ENCODE data around the gene IGF2BP2.

The IGF2BP2 gene

GRCh38 chr3:185648396-185648795, 176.4 kb downstream of the IGF2BP2 start (continued):
- TF ChIP-seq PATZ1 (CRISPR knock-in tag; IDR thresholded peaks at IDR 0.05; ENCODE audit: borderline replicate concordance) (no peak), TCF4 (CRISPR knock-in tag; IDR thresholded peaks at IDR 0.05; ENCODE audit: borderline replicate concordance) (no peak), ESRRG (CRISPR knock-in tag; IDR thresholded peaks at IDR 0.05) (no peak), TOX (CRISPR knock-in tag; IDR thresholded peaks at IDR 0.05; ENCODE audit: borderline replicate concordance) (no peak), ISL1 (CRISPR knock-in tag; IDR thresholded peaks at IDR 0.05) (no peak)

GRCh38 chr3:185647880-185648210, 177.0 kb downstream of the IGF2BP2 start:
- ATAC-seq, result no peak
- TF ChIP-seq CREB5 (CRISPR knock-in tag; IDR thresholded peaks at IDR 0.05; ENCODE audit: low read depth) (no peak), ZFP30 (CRISPR knock-in tag; IDR thresholded peaks at IDR 0.05) (no peak), OSR1 (CRISPR knock-in tag; IDR thresholded peaks at IDR 0.05) (no peak), ZNF70 (CRISPR knock-in tag; IDR thresholded peaks at IDR 0.05) (no peak), ESRRG (CRISPR knock-in tag; IDR thresholded peaks at IDR 0.05) (no peak)

GRCh38 chr3:185647134-185647879, 177.5 kb downstream of the IGF2BP2 start:
- no peak for ATAC-seq
- TF ChIP-seq CSDC2 (CRISPR knock-in tag; IDR thresholded peaks at IDR 0.05) (no peak), POU6F1 (CRISPR knock-in tag; IDR thresholded peaks at IDR 0.05; ENCODE audit: borderline replicate concordance, low read depth) (no peak), ISL1 (CRISPR knock-in tag; IDR thresholded peaks at IDR 0.05) (no peak), TOX (CRISPR knock-in tag; IDR thresholded peaks at IDR 0.05; ENCODE audit: borderline replicate concordance) (no peak), CSRNP3 (CRISPR knock-in tag; IDR thresholded peaks at IDR 0.05) (no peak), BACH2 (CRISPR knock-in tag; IDR thresholded peaks at IDR 0.05; ENCODE audit: borderline replicate concordance) (no peak), TCF4 (CRISPR knock-in tag; IDR thresholded peaks at IDR 0.05; ENCODE audit: borderline replicate concordance) (no peak), TSHZ2 (CRISPR knock-in tag; IDR thresholded peaks at IDR 0.05) (no peak), SNAI2 (CRISPR knock-in tag; IDR thresholded peaks at IDR 0.05) (no peak), ZNF8 (CRISPR knock-in tag; IDR thresholded peaks at IDR 0.05) (no peak), CREB5 (CRISPR knock-in tag; IDR thresholded peaks at IDR 0.05; ENCODE audit: low read depth) (no peak), ZC3H10 (CRISPR knock-in tag; IDR thresholded peaks at IDR 0.05) (no peak), ZNF70 (CRISPR knock-in tag; IDR thresholded peaks at IDR 0.05) (no peak), PPARA (CRISPR knock-in tag; IDR thresholded peaks at IDR 0.05; ENCODE audit: borderline replicate concordance) (no peak), PATZ1 (CRISPR knock-in tag; IDR thresholded peaks at IDR 0.05; ENCODE audit: borderline replicate concordance) (no peak)

All from SK-N-SH treated with all-trans-retinoic acid at 6 μM for 48 hours (cell line).